Prostate gland (tissue), 2 donors: Measurements from ENCODE around the gene ATP6V0B. TPM values are rescaled to one million over a fixed set of nuclear protein-coding genes. Genes with fewer than 3 reads are reported as not detected.

Experiments used
- DNase-seq: peaks from one replicate; pipeline ENCODE4 v3.0.0-alpha.2; 2019; ENCODE audit warnings: low spot score
- H3K27ac ChIP-seq, 2 donors: fragments of 200-600 bp; sonication (generic); 2 replicates each; pipeline ENCODE4 v1.5.1; 2017 to 2019
- H3K27me3 ChIP-seq: fragments of 200-600 bp; sonication (generic); replicated peaks from 2 replicates; pipeline ENCODE4 v1.5.1; 2019; ENCODE audit not compliant: insufficient read depth
- H3K36me3 ChIP-seq, 2 donors: fragments of 200-600 bp; sonication (generic); 1 replicate in 1 of 2; 2 replicates in 1 of 2; pipeline versions ENCODE4 v1.5.1 to v1.8.1; 2017 to 2019
- H3K4me1 ChIP-seq: fragments of 200-600 bp; sonication (generic); replicated peaks from 2 replicates; pipeline ENCODE4 v1.5.1; 2019
- H3K4me3 ChIP-seq, 2 donors: fragments of 200-600 bp; sonication (generic); 2 replicates each; pipeline ENCODE4 v1.5.1; 2017 to 2019
- H3K9me3 ChIP-seq: fragments of 200-600 bp; sonication (generic); 2 replicates; pipeline ENCODE4 v1.5.1; 2017
- CTCF ChIP-seq, 4 experiments: fragments of 200-600 bp in 2 of 4; fragments of 450-650 bp in 2 of 4; sonication (generic) in 2 of 4; IDR thresholded peaks; 1 replicate in 3 of 4; 2 replicates in 1 of 4; pipeline ENCODE4 v1.5.1; 2016 to 2019; ENCODE audit warnings: antibody characterized with exemption in 4 of 4, mild to moderate bottlenecking in 2 of 4, moderate library complexity in 2 of 4
- POLR2A ChIP-seq: fragments of 450-650 bp; IDR thresholded peaks from one replicate; pipeline ENCODE4 v1.6.1; 2016; ENCODE audit warnings: antibody characterized with exemption, mild to moderate bottlenecking
- POLR2AphosphoS5 ChIP-seq: sonication (generic); formaldehyde crosslinking; IDR thresholded peaks from one replicate; pipeline ENCODE4 v1.6.1; 2017; ENCODE audit warnings: antibody characterized with exemption
- WGBS: methylation state at CpG from one replicate; pipeline ENCODE4 v1.1.5; 2018; 5-methylcytosine and 5-hydroxymethylcytosine counted together
- intact Hi-C: fragments of 100-400 bp; cut with DNase I; formaldehyde crosslinking; loops from one replicate; pipeline ENCODE4 v1.14.2; 2022
- total RNA-seq, 2 donors: library from RNA; depleted of rRNA; stranded (reverse); fragments of >200 nt; gene quantifications; one replicate each; pipeline ENCODE4 v1.1.0, GENCODE V29; 2016

The ATP6V0B gene
- total RNA-seq, 2 donors from 2014 or later, result 180 to 245 TPM

- peaks cover 0 to 9% of the 10 kb centered on the region in 2 donors for H3K36me3 ChIP-seq
- whole genome bisulfite sequencing, result 2% methylated on average over 34 of the region's 34 CpGs
- DNase-seq, result peak; percentile 81
- TF ChIP-seq POLR2A (no peak), POLR2AphosphoS5 (peak; percentile 8)
- no peaks in the 10 kb centered on the region for H3K27me3 ChIP-seq
- H3K4me3 ChIP-seq, result peak overlapping the region; percentile 89 to 100
- H3K4me1 ChIP-seq, result peaks cover 33% of the 10 kb centered on the region
- H3K9me3 ChIP-seq, result no peaks in the 10 kb centered on the region
- intact Hi-C loops, result no loop called here
- peak overlapping the region; percentile 91 to 97 for H3K27ac ChIP-seq
Observed at GRCh38 chr1:43975249-43975961, 645 bp downstream of the ATP6V0B start.

- intact Hi-C loops, result no loop called here
- TF ChIP-seq POLR2A (no peak), CTCF (IDR thresholded peaks at IDR 0.05) (no peak), POLR2AphosphoS5 (no peak)
- Histone ChIP-seq H3K36me3 (peaks cover 0 to 9% of the 10 kb centered on the region in 2 donors), H3K27me3 (no peaks in the 10 kb centered on the region), H3K4me3 (peak overlapping the region; percentile 89 to 100), H3K27ac (peak overlapping the region; percentile 91 to 97), H3K9me3 (no peaks in the 10 kb centered on the region), H3K4me1 (peaks cover 30% of the 10 kb centered on the region)
- no peak for DNase-seq
- WGBS, result 77% methylated on average over 4 of the region's 4 CpGs
Observed at GRCh38 chr1:43976045-43976444, 1.3 kb downstream of the ATP6V0B start.

- H3K4me3 ChIP-seq, result no peak overlapping the region
- intact Hi-C loops, result no loop called here
- H3K36me3 ChIP-seq, result peaks cover 0 to 9% of the 10 kb centered on the region in 2 donors
- WGBS, result 91% methylated on average over 8 of the region's 8 CpGs
- no peak for TF ChIP-seq POLR2AphosphoS5
- TF ChIP-seq CTCF (IDR thresholded peaks at IDR 0.05), result no peak
- TF ChIP-seq POLR2A, result no peak
- peaks cover 30% of the 10 kb centered on the region for H3K4me1 ChIP-seq
- H3K27me3 ChIP-seq, result no peaks in the 10 kb centered on the region
- H3K9me3 ChIP-seq, result no peaks in the 10 kb centered on the region
- H3K27ac ChIP-seq, result no peak overlapping the region
- DNase-seq, result no peak
Observed at GRCh38 chr1:43976890-43977289, 2.1 kb downstream of the ATP6V0B start.

- Histone ChIP-seq H3K27ac (no peak overlapping the region), H3K27me3 (no peaks in the 10 kb centered on the region), H3K4me3 (no peak overlapping the region), H3K9me3 (no peaks in the 10 kb centered on the region), H3K36me3 (peaks cover 0 to 9% of the 10 kb centered on the region in 2 donors), H3K4me1 (peaks cover 30% of the 10 kb centered on the region)
- intact Hi-C loops, result no loop called here
- TF ChIP-seq POLR2AphosphoS5, result no peak
- TF ChIP-seq POLR2A, result no peak
- no peak for TF ChIP-seq CTCF (IDR thresholded peaks at IDR 0.05)
- DNase-seq, result no peak
- 88% methylated on average over 9 of the region's 9 CpGs for WGBS
Observed at GRCh38 chr1:43977376-43978263, 2.9 kb downstream of the ATP6V0B start.

GRCh38 chr1:43978264-43978550, 3.4 kb downstream of the ATP6V0B start:
- intact Hi-C loops, result no loop called here
- Histone ChIP-seq H3K27me3 (no peaks in the 10 kb centered on the region), H3K36me3 (peaks cover 0 to 9% of the 10 kb centered on the region in 2 donors), H3K4me3 (peak overlapping the region in 1 of 2 donors; percentile 39), H3K27ac (no peak overlapping the region), H3K9me3 (no peaks in the 10 kb centered on the region), H3K4me1 (peaks cover 30% of the 10 kb centered on the region)
- no peak for DNase-seq
- WGBS, result 77% methylated on average over 5 of the region's 5 CpGs
- TF ChIP-seq POLR2AphosphoS5 (no peak), POLR2A (no peak), CTCF (IDR thresholded peaks at IDR 0.05) (no peak)
